Parathyroid adenoma (tissue), 2 donors: Measurements from ENCODE around the gene APH1A.
A peak's percentile ranks its signal among the peaks of the same experiment; 100 is the strongest.
"Not testable (repeated sequence)": the region's sequence is repeated elsewhere in the genome, so short reads cannot be mapped to it uniquely, and the experiment has no call there.

ENCODE experiments used
- H2AFZ ChIP-seq: fragments of 300-600 bp; sonication (generic); one replicate; pipeline ENCODE4 v1.7.0; 2017; ENCODE audit warnings: antibody characterized with exemption, mild to moderate bottlenecking
- H3K27ac ChIP-seq: fragments of 300-600 bp; sonication (generic); one replicate; pipeline ENCODE4 v1.7.0; 2017
- H3K27me3 ChIP-seq: fragments of 300-600 bp; sonication (generic); one replicate; pipeline ENCODE4 v1.7.0; 2017; ENCODE audit warnings: low read length; ENCODE audit not compliant: control insufficient read depth, insufficient read depth
- H3K36me3 ChIP-seq: fragments of 300-600 bp; sonication (generic); one replicate; pipeline ENCODE4 v1.7.0; 2017; ENCODE audit warnings: low read length; ENCODE audit not compliant: control insufficient read depth, insufficient read depth
- H3K4me1 ChIP-seq: fragments of 300-600 bp; sonication (generic); one replicate; pipeline ENCODE4 v1.7.0; 2017; ENCODE audit warnings: control low read depth
- H3K4me2 ChIP-seq: fragments of 300-600 bp; sonication (generic); one replicate; pipeline ENCODE4 v1.7.0; 2017; ENCODE audit warnings: low read length
- H3K4me3 ChIP-seq: fragments of 300-600 bp; sonication (generic); one replicate; pipeline ENCODE4 v1.7.0; 2017; ENCODE audit warnings: low read depth, low read length
- H3K79me2 ChIP-seq: fragments of 300-600 bp; sonication (generic); one replicate; pipeline ENCODE4 v1.7.0; 2017; ENCODE audit warnings: control low read depth
- H3K9ac ChIP-seq: fragments of 300-600 bp; sonication (generic); one replicate; pipeline ENCODE4 v1.7.0; 2017; ENCODE audit warnings: mild to moderate bottlenecking
- H3K9me3 ChIP-seq: fragments of 300-600 bp; sonication (generic); one replicate; pipeline ENCODE4 v1.7.0; 2017; ENCODE audit warnings: low read length; ENCODE audit not compliant: control insufficient read depth
- CTCF ChIP-seq: fragments of 300-600 bp; sonication (generic); IDR thresholded peaks from one replicate; pipeline ENCODE4 v1.7.0; 2017; ENCODE audit warnings: antibody characterized with exemption, mild to moderate bottlenecking
- donor health status: primary hyperparathyroidism.

The APH1A gene

DNA sequence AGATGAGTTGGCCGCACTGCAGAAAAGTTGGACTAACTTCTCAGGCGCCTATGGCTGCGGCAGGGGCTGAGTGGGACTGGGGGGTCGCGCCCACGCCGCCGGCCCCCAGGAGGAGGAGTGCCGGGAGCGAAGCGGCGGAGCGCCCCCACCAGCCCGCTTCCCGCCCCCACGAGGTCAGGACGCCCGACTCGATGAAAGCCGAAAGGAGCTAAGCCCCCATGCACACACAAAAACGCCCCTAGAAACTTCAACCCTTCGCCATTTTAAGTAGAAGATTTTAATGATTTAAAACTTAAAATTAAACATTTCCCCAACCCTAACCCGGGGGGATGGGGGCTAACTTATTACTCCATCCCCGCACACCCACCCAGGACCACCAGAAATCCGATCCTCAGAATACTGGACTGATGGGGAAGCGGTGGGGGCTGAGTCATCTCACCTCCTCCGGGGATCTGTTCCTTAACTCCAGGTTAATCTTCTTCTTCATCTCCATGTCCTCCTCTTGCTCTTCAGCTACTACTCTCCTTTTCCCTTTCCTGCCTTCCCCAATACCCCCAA, 33.4 kb downstream of the APH1A start:
- peak overlapping the region; percentile 90 for H3K4me2 ChIP-seq
- H3K79me2 ChIP-seq = no peaks in the 10 kb centered on the region
- H3K9ac ChIP-seq = peak overlapping the region; percentile 87
- peak overlapping the region; percentile 95 for H3K27ac ChIP-seq
- peak overlapping the region; percentile 83 for H2AFZ ChIP-seq
- peaks cover 2% of the 10 kb centered on the region for H3K4me1 ChIP-seq
- H3K4me3 ChIP-seq = peak overlapping the region; percentile 94
- no peaks in the 10 kb centered on the region for H3K9me3 ChIP-seq
- no peaks in the 10 kb centered on the region for H3K27me3 ChIP-seq
- TF ChIP-seq CTCF = no peak
- no peaks in the 10 kb centered on the region for H3K36me3 ChIP-seq

DNA sequence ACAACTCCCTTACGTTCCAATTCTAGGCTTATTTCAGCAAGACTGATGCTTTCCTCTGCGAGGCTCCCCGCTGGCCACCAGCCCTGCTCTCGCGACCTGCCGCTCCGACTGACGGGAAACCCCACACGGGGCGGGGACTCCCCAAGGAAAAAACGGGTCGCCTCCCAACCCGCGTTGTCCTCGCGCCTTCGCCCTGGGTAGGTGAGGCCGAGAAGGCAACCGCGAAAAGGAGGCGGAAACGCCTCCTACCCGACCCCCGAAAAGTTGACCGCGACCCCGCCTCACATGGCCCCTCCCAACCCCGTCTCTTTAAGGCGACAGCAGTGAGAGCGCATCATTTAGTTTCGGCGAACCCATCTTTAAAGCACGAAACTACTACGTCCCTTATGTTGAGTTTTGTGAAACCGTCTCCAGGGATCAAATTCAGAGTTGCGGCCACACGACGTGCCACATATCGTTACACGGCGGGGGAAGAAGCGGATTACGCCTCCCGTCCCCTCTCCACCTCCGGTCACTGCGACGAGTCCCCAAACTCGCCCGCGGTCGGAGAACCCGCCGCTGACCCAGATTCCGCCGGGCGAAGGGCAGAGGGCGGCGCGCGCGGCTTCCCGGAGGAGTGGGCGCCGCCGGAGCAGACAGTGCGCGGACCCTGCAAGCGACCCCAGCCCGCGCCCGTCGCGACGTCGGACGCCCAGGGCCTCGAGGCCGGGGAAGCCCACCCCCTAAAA, 34.1 kb downstream of the APH1A start:
- TF ChIP-seq CTCF = no peak
- Histone ChIP-seq H3K36me3 (no peaks in the 10 kb centered on the region), H3K4me1 (peaks cover 2% of the 10 kb centered on the region), H3K9ac (peak overlapping the region; percentile 87), H3K9me3 (no peaks in the 10 kb centered on the region), H3K79me2 (no peaks in the 10 kb centered on the region), H3K4me3 (peak overlapping the region; percentile 94), H3K27me3 (no peaks in the 10 kb centered on the region), H3K27ac (peak overlapping the region; percentile 95), H2AFZ (peak overlapping the region; percentile 83), H3K4me2 (peak overlapping the region; percentile 90)

GRCh38 chr1:150234309-150234565, 34.6 kb downstream of the APH1A start:
- H3K79me2 ChIP-seq = no peaks in the 10 kb centered on the region
- H3K4me3 ChIP-seq = peak overlapping the region; percentile 94
- H3K27me3 ChIP-seq = no peaks in the 10 kb centered on the region
- peak overlapping the region; percentile 95 for H3K27ac ChIP-seq
- H3K9ac ChIP-seq = no peak overlapping the region
- H3K9me3 ChIP-seq = no peaks in the 10 kb centered on the region
- H2AFZ ChIP-seq = peak overlapping the region; percentile 83
- H3K36me3 ChIP-seq = no peaks in the 10 kb centered on the region
- H3K4me1 ChIP-seq = peaks cover 2% of the 10 kb centered on the region
- peak overlapping the region; percentile 90 for H3K4me2 ChIP-seq
- no peak for TF ChIP-seq CTCF

DNA sequence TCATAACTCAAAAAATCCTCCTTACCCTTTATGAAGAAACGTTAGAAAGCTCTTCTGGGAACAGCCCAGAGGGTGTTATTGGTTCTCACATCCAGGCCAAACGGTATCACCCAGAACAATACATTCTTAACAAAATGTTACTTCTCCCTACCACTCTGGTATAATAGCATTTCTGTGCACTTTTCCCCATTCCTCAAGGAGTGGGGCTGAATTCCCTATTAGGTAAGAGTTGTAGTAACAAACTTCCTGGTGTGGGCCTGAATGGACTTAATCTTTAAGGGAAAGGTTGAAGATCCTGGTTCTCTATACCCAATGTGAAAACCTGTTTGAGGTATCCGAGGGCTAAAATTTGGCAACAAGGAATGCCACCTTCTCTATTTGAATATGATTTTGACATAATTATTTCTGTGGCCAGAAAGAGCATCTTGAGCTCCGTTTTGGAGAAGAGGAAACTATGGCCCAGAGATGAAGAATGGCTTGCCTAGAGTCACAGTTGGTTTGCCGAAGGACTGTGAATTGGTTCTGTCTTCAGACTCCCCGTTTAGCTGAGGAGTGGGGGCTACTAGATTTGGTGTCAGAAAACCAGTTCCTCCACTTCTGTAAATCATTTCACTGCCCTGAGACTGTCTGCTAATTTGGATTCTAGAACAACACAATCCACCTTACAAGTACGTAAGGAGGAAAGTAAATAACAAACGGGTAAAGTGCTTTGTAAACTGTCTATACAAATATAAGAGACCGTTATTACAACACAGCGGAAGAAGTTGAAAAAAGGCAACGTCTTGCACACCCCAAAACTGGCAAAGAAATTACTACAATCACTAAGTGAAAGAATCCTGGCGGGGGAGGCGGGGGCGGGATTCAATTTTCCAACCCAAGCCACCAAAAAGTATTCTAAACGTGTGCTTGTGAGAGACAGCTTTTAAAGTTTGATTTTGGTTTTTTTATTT, 35.2 kb downstream of the APH1A start:
- peak overlapping the region; percentile 90 for H3K4me2 ChIP-seq
- H3K36me3 ChIP-seq = no peaks in the 10 kb centered on the region

GRCh38 chr1:150232921-150233320, 35.9 kb downstream of the APH1A start:
- H3K9ac ChIP-seq, H3K79me2 ChIP-seq, H3K36me3 ChIP-seq, H3K9me3 ChIP-seq, H3K4me3 ChIP-seq, H3K27ac ChIP-seq, H3K27me3 ChIP-seq, H3K4me1 ChIP-seq, H3K4me2 ChIP-seq, H2AFZ ChIP-seq: not testable (repeated sequence)

More for the DNA sequence above, 35.2 kb downstream of the APH1A start:
- Histone ChIP-seq H2AFZ (peak overlapping the region; percentile 83), H3K4me1 (peaks cover 2% of the 10 kb centered on the region), H3K9ac (no peak overlapping the region), H3K4me3 (peak overlapping the region; percentile 94), H3K79me2 (no peaks in the 10 kb centered on the region), H3K27me3 (no peaks in the 10 kb centered on the region), H3K9me3 (no peaks in the 10 kb centered on the region), H3K27ac (peak overlapping the region; percentile 95)
- no peak for TF ChIP-seq CTCF

- not testable (repeated sequence) for H3K4me2 ChIP-seq, H3K4me1 ChIP-seq, H3K36me3 ChIP-seq, H3K9me3 ChIP-seq, H3K27ac ChIP-seq, H3K79me2 ChIP-seq, H2AFZ ChIP-seq, H3K9ac ChIP-seq, H3K4me3 ChIP-seq, H3K27me3 ChIP-seq
Measured at GRCh38 chr1:150228246-150228645, 40.6 kb downstream of the APH1A start.
